SJSA1 (cell line): Measurements from ENCODE around the gene KIRREL3. TPM values are rescaled to one million over a fixed set of nuclear protein-coding genes. Genes with fewer than 3 reads are reported as not detected.
A peak's percentile ranks its signal among the peaks of the same experiment; 100 is the strongest.

Experiments
- DNase-seq, 2 experiments: peaks; one replicate each; pipeline ENCODE4 v3.0.0-alpha.2; 2015 to 2020; ENCODE audit warnings: low spot score in 2 of 2, low read depth in 1 of 2
- H3K27ac ChIP-seq: fragments of 250-450 bp; sonication (Bioruptor Pico); 2 replicates; pipeline ENCODE4 v1.5.1; 2020; ENCODE audit warnings: mild to moderate bottlenecking, moderate library complexity
- H3K27me3 ChIP-seq: fragments of 250-450 bp; sonication (Bioruptor Pico); replicated peaks from 2 replicates; pipeline ENCODE4 v1.5.1; 2020; ENCODE audit warnings: mild to moderate bottlenecking, moderate library complexity
- H3K36me3 ChIP-seq: fragments of 250-450 bp; sonication (Bioruptor Pico); 2 replicates; pipeline ENCODE4 v1.5.1; 2020; ENCODE audit warnings: mild to moderate bottlenecking
- H3K4me1 ChIP-seq: fragments of 250-450 bp; sonication (Bioruptor Pico); replicated peaks from 2 replicates; pipeline ENCODE4 v1.6.1; 2021; ENCODE audit warnings: mild to moderate bottlenecking
- H3K4me3 ChIP-seq: fragments of 250-450 bp; sonication (Bioruptor Pico); 2 replicates; pipeline ENCODE4 v1.5.1; 2020; ENCODE audit warnings: mild to moderate bottlenecking
- H3K9me3 ChIP-seq: fragments of 250-450 bp; sonication (Bioruptor Pico); replicated peaks from 2 replicates; pipeline ENCODE4 v1.5.1; 2020; ENCODE audit warnings: mild to moderate bottlenecking
- total RNA-seq: library from RNA; depleted of rRNA; stranded (reverse); fragments of >200 nt; shearing (Covaris generic); gene quantifications from 2 replicates; pipeline ENCODE4 v1.2.3, GENCODE V29; 2014

KIRREL3 gene
- total RNA-seq, 1 experiment from 2014 or later: 5.3 TPM

DNA sequence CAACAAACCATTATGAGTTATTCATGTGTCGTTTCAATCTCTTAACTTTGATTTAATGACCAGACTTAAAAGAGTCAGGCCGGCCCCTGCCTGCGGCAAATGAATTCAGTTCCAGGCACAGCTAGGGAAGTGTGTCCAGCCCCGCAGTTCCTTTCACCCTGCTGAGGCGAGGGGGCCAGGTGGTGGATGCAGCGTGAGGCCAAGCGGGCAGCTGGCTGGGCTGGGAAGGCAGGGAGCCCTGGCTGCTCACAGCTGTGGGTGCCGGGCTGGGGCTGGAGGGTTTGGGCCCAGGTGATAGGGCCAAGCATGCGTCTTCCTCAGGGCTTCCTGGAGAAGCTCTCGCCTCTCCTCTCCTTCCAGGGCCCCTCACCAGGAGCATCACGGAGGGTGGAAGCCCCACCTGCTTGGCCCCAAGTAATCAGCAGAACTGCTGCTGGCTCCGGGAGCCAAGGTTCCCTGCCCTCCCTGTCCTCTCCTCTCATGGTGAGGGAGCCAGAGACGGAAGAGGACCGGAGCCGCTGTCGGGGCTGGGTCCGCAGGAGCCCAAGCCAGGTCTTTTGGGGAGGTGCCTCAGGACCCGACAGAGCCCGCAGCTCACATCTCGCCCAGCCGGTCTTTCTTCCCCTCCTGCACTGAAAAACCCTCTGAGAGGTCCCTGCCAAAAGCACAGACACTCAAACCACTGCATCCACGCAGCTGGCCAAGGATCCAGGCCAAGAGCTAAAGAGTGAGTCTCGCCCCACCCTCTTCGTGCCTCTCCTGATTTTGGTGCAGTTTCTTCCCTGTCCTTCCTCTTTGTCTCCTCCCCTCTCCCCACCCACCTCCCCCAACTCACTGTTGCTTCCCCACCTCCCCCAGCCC, 548.1 kb downstream of the KIRREL3 start:
- H3K27me3 ChIP-seq: no peaks in the 10 kb centered on the region
- H3K4me1 ChIP-seq: no peaks in the 10 kb centered on the region
- no peaks in the 10 kb centered on the region for H3K9me3 ChIP-seq
- H3K4me3 ChIP-seq: no peak overlapping the region
- no peak overlapping the region for H3K27ac ChIP-seq
- DNase-seq: no peak
- no peaks in the 10 kb centered on the region for H3K36me3 ChIP-seq

DNA sequence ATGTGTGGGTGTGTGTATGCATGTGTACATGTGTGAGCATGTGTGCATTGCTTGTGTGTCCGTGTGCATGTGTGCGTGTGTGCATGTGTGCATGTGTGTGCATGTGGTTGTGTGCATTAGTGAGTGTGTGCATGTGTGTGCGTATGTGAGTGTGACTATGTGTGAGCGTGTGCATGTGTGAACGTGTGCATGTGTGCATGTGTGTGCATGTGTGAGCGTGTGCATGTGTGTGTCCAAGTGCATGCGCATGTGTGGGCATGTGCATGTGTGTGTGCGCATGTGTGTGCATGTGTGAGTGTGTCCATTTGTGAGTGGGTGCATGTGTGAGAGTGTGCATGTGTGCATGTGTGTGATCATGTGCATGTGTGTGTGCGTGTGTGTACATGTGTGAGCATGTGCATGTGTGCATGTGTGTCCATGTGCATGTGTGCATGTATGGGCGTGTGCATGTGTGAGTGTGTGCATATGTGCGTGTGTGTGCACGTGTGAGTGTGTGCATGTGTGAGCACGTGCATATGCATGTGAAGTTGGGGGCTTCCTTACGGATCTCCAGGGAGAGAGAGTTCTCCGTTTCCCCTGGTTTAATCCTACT, 549.3 kb downstream of the KIRREL3 start:
- no peak overlapping the region for H3K4me3 ChIP-seq
- no peaks in the 10 kb centered on the region for H3K36me3 ChIP-seq
- H3K27ac ChIP-seq: no peak overlapping the region
- no peaks in the 10 kb centered on the region for H3K27me3 ChIP-seq
- no peak for DNase-seq
- no peaks in the 10 kb centered on the region for H3K4me1 ChIP-seq
- no peaks in the 10 kb centered on the region for H3K9me3 ChIP-seq

- DNase-seq: no peak
- Histone ChIP-seq H3K27ac (no peak overlapping the region), H3K4me1 (no peaks in the 10 kb centered on the region), H3K9me3 (no peaks in the 10 kb centered on the region), H3K36me3 (no peaks in the 10 kb centered on the region), H3K27me3 (no peaks in the 10 kb centered on the region), H3K4me3 (no peak overlapping the region)
Observed at GRCh38 chr11:126450806-126451205, 549.8 kb downstream of the KIRREL3 start.

GRCh38 chr11:126450198-126450597, 550.4 kb downstream of the KIRREL3 start:
- Histone ChIP-seq H3K27ac (no peak overlapping the region), H3K9me3 (no peaks in the 10 kb centered on the region), H3K27me3 (no peaks in the 10 kb centered on the region), H3K36me3 (no peaks in the 10 kb centered on the region), H3K4me3 (no peak overlapping the region), H3K4me1 (no peaks in the 10 kb centered on the region)
- DNase-seq: no peak

DNA sequence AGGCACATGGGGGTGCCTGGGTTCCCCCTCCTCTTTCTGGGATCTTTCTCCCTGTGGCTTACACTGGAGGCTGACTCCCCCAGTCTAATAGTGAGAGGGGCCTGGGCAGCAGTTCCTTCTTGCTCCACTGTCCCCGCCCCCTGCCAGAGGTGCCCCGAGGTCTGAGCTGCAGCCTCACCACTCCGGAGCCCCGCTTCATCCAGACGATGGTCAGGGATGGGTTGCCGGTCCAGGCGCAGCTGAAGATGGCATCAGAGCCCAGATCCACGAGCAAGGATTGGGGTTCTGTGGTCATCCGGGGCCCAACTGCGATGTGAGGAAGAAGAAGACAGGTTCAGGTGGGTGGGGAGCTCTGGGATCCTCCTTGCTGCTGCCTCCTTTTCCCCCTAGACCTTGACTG, 554.0 kb downstream of the KIRREL3 start:
- Histone ChIP-seq H3K4me1 (no peaks in the 10 kb centered on the region), H3K27me3 (no peaks in the 10 kb centered on the region), H3K27ac (no peak overlapping the region)

GRCh38 chr11:126444072-126444471, 556.5 kb downstream of the KIRREL3 start:
- no peaks in the 10 kb centered on the region for H3K9me3 ChIP-seq
- no peak for DNase-seq
- H3K4me3 ChIP-seq: no peak overlapping the region
- H3K36me3 ChIP-seq: no peaks in the 10 kb centered on the region
- no peak overlapping the region for H3K27ac ChIP-seq
- H3K4me1 ChIP-seq: no peaks in the 10 kb centered on the region; the same call in 1 of the 2 replicates
- H3K27me3 ChIP-seq: no peaks in the 10 kb centered on the region

More for the DNA sequence above, 554.0 kb downstream of the KIRREL3 start:
- Histone ChIP-seq H3K36me3 (no peaks in the 10 kb centered on the region), H3K4me3 (no peak overlapping the region), H3K9me3 (no peaks in the 10 kb centered on the region)
- no peak for DNase-seq

- Histone ChIP-seq H3K36me3 (no peaks in the 10 kb centered on the region), H3K27ac (no peak overlapping the region), H3K4me3 (no peak overlapping the region), H3K9me3 (no peaks in the 10 kb centered on the region), H3K27me3 (no peaks in the 10 kb centered on the region), H3K4me1 (no peaks in the 10 kb centered on the region; the same call in 1 of the 2 replicates)
- DNase-seq: no peak
Observed at GRCh38 chr11:126443120-126443519, 557.5 kb downstream of the KIRREL3 start.

- peak; percentile 61 to 70 for DNase-seq
- Histone ChIP-seq H3K27me3 (no peaks in the 10 kb centered on the region), H3K9me3 (no peaks in the 10 kb centered on the region), H3K27ac (no peak overlapping the region), H3K36me3 (no peaks in the 10 kb centered on the region), H3K4me1 (no peaks in the 10 kb centered on the region; the same call in 1 of the 2 replicates), H3K4me3 (no peak overlapping the region)
Observed at GRCh38 chr11:126440792-126441514, 559.6 kb downstream of the KIRREL3 start.

- H3K4me3 ChIP-seq: no peak overlapping the region
- no peaks in the 10 kb centered on the region for H3K9me3 ChIP-seq
- H3K4me1 ChIP-seq: no peaks in the 10 kb centered on the region; the same call in 1 of the 2 replicates
- no peaks in the 10 kb centered on the region for H3K36me3 ChIP-seq
- no peak overlapping the region for H3K27ac ChIP-seq
- no peak for DNase-seq
- H3K27me3 ChIP-seq: no peaks in the 10 kb centered on the region
Observed at GRCh38 chr11:126440276-126440675, 560.3 kb downstream of the KIRREL3 start.

GRCh38 chr11:126438691-126439090, 561.9 kb downstream of the KIRREL3 start:
- no peaks in the 10 kb centered on the region; the same call in 1 of the 2 replicates for H3K4me1 ChIP-seq
- no peaks in the 10 kb centered on the region for H3K36me3 ChIP-seq
- no peaks in the 10 kb centered on the region for H3K9me3 ChIP-seq
- H3K27me3 ChIP-seq: no peaks in the 10 kb centered on the region
- no peak for DNase-seq
- H3K27ac ChIP-seq: no peak overlapping the region
- no peak overlapping the region for H3K4me3 ChIP-seq

- Histone ChIP-seq H3K27me3 (no peaks in the 10 kb centered on the region), H3K36me3 (no peaks in the 10 kb centered on the region), H3K4me3 (no peak overlapping the region), H3K27ac (no peak overlapping the region), H3K9me3 (no peaks in the 10 kb centered on the region), H3K4me1 (no peaks in the 10 kb centered on the region; the same call in 1 of the 2 replicates)
- no peak for DNase-seq
Observed at GRCh38 chr11:126438272-126438671, 562.3 kb downstream of the KIRREL3 start.

- Histone ChIP-seq H3K36me3 (no peaks in the 10 kb centered on the region), H3K4me1 (no peaks in the 10 kb centered on the region; the same call in none of the 2 replicates), H3K27ac (no peak overlapping the region), H3K9me3 (no peaks in the 10 kb centered on the region), H3K4me3 (no peak overlapping the region), H3K27me3 (no peaks in the 10 kb centered on the region)
- no peak for DNase-seq
Observed at GRCh38 chr11:126437731-126438130, 562.8 kb downstream of the KIRREL3 start.

DNA sequence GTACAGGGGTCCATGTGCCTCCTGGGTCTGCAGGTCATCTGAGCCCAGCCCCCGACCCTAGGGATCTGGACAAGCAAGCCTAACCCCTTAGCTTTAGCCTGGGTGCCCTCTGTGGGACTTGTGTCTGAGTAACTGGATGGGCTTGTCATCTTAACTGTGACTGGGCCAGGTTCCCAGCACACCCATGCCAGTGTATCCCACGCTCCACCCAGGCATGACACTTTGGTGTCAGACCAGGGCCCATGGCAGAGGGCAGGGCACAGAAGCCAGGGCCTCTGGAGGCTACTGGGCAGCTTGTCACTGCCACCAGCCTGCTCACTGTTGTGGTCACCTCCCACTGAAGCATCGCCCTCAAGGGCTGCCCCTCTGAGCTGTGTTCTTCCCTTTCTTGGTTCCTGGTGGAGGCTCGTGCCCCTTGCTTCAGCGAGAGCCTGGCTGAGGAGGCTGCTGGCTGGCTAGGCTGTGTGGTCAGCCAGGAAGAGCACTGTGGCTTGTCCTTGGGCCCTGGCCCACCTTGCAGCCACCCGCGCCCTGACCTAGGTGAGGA, 564.3 kb downstream of the KIRREL3 start:
- no peak for DNase-seq
- no peaks in the 10 kb centered on the region for H3K36me3 ChIP-seq
- peaks cover 14% of the 10 kb centered on the region for H3K4me1 ChIP-seq
- H3K9me3 ChIP-seq: no peaks in the 10 kb centered on the region
- H3K4me3 ChIP-seq: no peak overlapping the region
- no peak overlapping the region for H3K27ac ChIP-seq
- H3K27me3 ChIP-seq: no peaks in the 10 kb centered on the region
